Right lobe of liver (tissue), 6 donors: ENCODE data around the gene COX7A1. TPM values are rescaled to one million over a fixed set of nuclear protein-coding genes. Genes with fewer than 3 reads are reported as not detected.
A peak's percentile ranks its signal among the peaks of the same experiment; 100 is the strongest.
"Not testable (repeated sequence)": the region's sequence is repeated elsewhere in the genome, so short reads cannot be mapped to it uniquely, and the experiment has no call there.

Source experiments
- ATAC-seq, 4 donors: fragments of 200-7000 bp; cut with Tn5 transposase; one replicate each; pipeline ENCODE4 v1.9.1; 2020; ENCODE audit warnings: mild to moderate bottlenecking in 4 of 4, moderate library complexity in 4 of 4
- DNase-seq, 3 donors: peaks; one replicate each; pipeline ENCODE4 v3.0.0-alpha.2; 2020
- H3K27ac ChIP-seq, 3 donors: fragments of 200-600 bp; one replicate each; pipeline ENCODE4 v1.8.0; 2022
- H3K27me3 ChIP-seq, 2 donors: fragments of 200-600 bp; one replicate each; pipeline ENCODE4 v1.8.0; 2022
- H3K36me3 ChIP-seq, 4 donors: fragments of 200-600 bp; sonication (generic) in 1 of 4; one replicate each; pipeline versions ENCODE4 v1.5.1 to v1.8.0; 2017 to 2022; ENCODE audit warnings: control low read depth in 1 of 4
- H3K4me1 ChIP-seq, 4 donors: fragments of 200-600 bp; sonication (generic) in 1 of 4; one replicate each; pipeline versions ENCODE4 v1.5.1 to v1.8.0; 2017 to 2022; ENCODE audit warnings: control low read depth in 1 of 4
- H3K4me3 ChIP-seq, 3 donors: fragments of 200-600 bp; one replicate each; pipeline ENCODE4 v1.8.0; 2022
- H3K9me3 ChIP-seq, 4 donors: fragments of 200-600 bp; sonication (generic) in 1 of 4; one replicate each; pipeline versions ENCODE4 v1.5.1 to v1.8.0; 2017 to 2022; ENCODE audit warnings: control low read depth in 1 of 4
- POLR2A ChIP-seq: fragments of 450-650 bp; IDR thresholded peaks from one replicate; pipeline ENCODE4 v1.6.1; 2017; ENCODE audit warnings: antibody characterized with exemption, mild to moderate bottlenecking
- WGBS: methylation state at CpG from one replicate; pipeline ENCODE4 v1.1.6; 2018; ENCODE audit warnings: low coverage, low lambda C conversion rate; ENCODE audit not compliant: insufficient coverage; ENCODE audit errors: missing lambda C conversion rate; 5-methylcytosine and 5-hydroxymethylcytosine counted together
- intact Hi-C, 2 donors: fragments of 100-400 bp; cut with DNase I; formaldehyde crosslinking; loops; one replicate each; pipeline versions ENCODE4 v1.11.2 to v1.14.1; 2022
- total RNA-seq, 6 experiments: library from RNA; depleted of rRNA in 2 of 6; stranded (reverse); fragments of >200 nt in 2 of 6; fragmentation: NEBNext Ultra II Directional in 3 of 6; extraction: Animal tissue kit (Norgen Biotek cat#: 25700) in 3 of 6; gene quantifications; one replicate each; pipeline versions ENCODE4 v1.1.0 to v1.2.4, GENCODE V29; 2016 to 2023
- TF ChIP-seq, protein P1 (sequence below), 4 donors: fragments of 200-600 bp in 3 of 4; fragments of 450-650 bp in 1 of 4; IDR thresholded peaks; one replicate each; pipeline versions ENCODE4 v1.5.1 to v1.8.0; 2016 to 2022; ENCODE audit warnings: antibody characterized with exemption in 4 of 4, mild to moderate bottlenecking in 2 of 4
- donor health status: DM: no; HTN: yes; CAD: no.
- donor health status: DM: no; HTN: no; CAD: no.
- donor health status: DM: no; HTN: no; CAD: no.
- donor health status: DM: no; HTN: yes; CAD: no.
- donor health status: DM: no; HTN: yes; CAD: no.

The COX7A1 gene
- total RNA-seq, 6 experiments from 2014 or later: 1.0 to 6.2 (median 3.8) TPM

DNA sequence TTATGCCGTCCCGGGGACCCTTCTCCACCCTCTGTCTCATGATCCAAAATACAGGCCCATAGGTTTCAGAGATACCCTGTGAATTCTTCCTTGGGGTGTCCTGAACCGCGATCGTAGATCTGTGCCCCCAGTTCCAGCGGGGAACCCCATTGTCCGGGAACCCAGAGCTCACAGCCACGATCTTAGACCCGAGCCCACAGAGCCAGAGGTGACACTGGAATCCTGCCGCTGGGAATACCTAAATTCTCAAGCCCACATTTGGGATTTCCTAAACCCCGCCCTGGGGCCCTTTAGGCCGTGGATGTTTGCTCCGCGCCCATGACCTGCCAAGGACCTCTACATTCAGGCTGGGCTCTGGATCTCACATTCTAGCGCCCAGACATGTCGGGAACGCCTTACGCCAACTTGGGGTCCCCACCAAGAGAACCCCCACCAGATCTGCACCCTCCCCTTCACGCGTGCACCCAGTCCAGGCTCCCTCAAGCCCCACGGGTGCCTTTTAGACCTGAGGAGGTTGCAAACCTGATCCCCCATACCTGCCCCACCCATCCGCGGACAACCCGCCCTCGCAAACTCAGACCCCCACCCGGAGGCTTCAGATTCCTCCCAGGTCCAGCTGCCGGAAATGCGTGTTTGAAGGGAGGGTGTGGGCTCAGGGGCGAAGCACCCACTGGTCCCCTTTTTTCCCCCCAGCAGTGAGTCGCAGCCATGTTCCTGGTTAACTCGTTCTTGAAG, 11.8 kb downstream of the COX7A1 start:
- 0% methylated on average over 18 of the region's 31 CpGs for WGBS
- DNase-seq (peak; percentile 45 to 65 (median 64)), ATAC-seq (peak; percentile 2 to 32 (median 10))
- TF ChIP-seq POLR2A: no peak
- TF ChIP-seq, protein P1, sequence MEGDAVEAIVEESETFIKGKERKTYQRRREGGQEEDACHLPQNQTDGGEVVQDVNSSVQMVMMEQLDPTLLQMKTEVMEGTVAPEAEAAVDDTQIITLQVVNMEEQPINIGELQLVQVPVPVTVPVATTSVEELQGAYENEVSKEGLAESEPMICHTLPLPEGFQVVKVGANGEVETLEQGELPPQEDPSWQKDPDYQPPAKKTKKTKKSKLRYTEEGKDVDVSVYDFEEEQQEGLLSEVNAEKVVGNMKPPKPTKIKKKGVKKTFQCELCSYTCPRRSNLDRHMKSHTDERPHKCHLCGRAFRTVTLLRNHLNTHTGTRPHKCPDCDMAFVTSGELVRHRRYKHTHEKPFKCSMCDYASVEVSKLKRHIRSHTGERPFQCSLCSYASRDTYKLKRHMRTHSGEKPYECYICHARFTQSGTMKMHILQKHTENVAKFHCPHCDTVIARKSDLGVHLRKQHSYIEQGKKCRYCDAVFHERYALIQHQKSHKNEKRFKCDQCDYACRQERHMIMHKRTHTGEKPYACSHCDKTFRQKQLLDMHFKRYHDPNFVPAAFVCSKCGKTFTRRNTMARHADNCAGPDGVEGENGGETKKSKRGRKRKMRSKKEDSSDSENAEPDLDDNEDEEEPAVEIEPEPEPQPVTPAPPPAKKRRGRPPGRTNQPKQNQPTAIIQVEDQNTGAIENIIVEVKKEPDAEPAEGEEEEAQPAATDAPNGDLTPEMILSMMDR (IDR thresholded peaks at IDR 0.05): no peak
- Histone ChIP-seq H3K4me3 (peak overlapping the region; percentile 75 to 86 (median 76)), H3K9me3 (no peaks in the 10 kb centered on the region), H3K4me1 (peaks cover 0 to 23% (median 1%) of the 10 kb centered on the region in 4 donors), H3K27ac (peak overlapping the region; percentile 92 to 97 (median 94)), H3K36me3 (peaks cover 0 to 30% (median 18%) of the 10 kb centered on the region in 4 donors), H3K27me3 (no peaks in the 10 kb centered on the region)
- intact Hi-C loops: no loop called here

DNA sequence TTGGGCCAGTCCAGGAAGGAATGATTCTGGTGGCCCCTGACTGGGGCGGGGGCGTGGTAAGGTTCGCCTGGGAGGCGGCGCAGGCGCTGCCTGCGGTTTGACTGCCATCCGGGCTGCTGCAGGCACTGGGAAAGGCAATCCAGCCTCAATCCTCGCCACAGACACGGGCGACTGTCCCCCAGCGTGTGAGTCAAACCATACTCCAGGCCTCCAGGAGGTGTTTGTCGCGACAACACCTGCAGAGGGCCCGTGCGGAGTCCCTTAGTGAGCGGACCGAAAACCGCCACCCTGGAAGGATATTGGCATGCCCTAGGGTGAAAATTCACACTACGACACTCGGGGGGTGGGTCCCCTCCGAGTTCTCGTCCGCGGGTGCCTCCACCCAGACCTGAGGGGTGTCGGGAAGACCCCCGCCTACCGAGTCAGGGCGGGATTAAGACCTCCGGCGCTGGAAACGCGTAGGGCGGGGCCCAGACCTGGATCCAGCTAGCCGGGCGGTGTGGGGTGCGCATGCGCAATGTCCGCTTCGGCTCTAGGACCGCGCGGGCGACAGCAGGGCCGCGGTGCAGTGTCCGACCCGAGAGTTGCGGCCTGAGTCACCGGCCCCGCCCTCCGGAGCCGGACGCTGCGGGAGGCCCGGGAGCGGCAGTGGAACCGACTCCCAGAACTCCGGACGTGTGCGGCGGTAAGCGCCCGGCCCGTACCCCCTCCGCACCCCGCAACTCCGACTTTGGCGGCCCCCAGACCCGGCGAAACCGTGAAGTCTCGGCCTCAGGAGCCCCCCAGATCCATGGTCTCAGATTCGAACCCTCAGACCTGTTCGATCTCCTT, 12.6 kb downstream of the COX7A1 start, which contains the start of gene CAPNS1:
TSS of gene CAPNS1 (plus strand) at position 594 of the 831 bp plus-strand sequence. CDS start 946 bp downstream, outside the sequence.
- WGBS: 0% methylated on average over 10 of the region's 75 CpGs
- ATAC-seq (peak; percentile 84 to 93 (median 88)), DNase-seq (peak; percentile 99)
- TF ChIP-seq, protein P1 (IDR thresholded peaks at IDR 0.05): peak in 1 of 4 donors; percentile 13
- TF ChIP-seq POLR2A: peak; percentile 97
- no peaks in the 10 kb centered on the region for H3K9me3 ChIP-seq
- H3K4me1 ChIP-seq: peaks cover 0 to 23% (median 1%) of the 10 kb centered on the region in 4 donors
- H3K4me3 ChIP-seq: peak within 1 kb of the TSS; percentile 75 to 86 (median 76)
- intact Hi-C loops: no loop called here
- H3K27me3 ChIP-seq: no peaks in the 10 kb centered on the region
- H3K36me3 ChIP-seq: peaks cover 0 to 22% (median 16%) of the 10 kb centered on the region in 4 donors
- H3K27ac ChIP-seq: peak within 1 kb of the TSS; percentile 92 to 97 (median 94)

GRCh38 chr19:36139120-36139472, 13.2 kb downstream of the COX7A1 start:
- DNase-seq: no peak
- ATAC-seq: no peak
- peaks cover 0 to 23% (median 1%) of the 10 kb centered on the region in 4 donors for H3K4me1 ChIP-seq
- intact Hi-C loops: no loop called here
- peak overlapping the region; percentile 75 to 86 (median 76) for H3K4me3 ChIP-seq
- H3K9me3 ChIP-seq: no peaks in the 10 kb centered on the region
- TF ChIP-seq POLR2A: no peak
- TF ChIP-seq, protein P1 (IDR thresholded peaks at IDR 0.05): no peak
- H3K27me3 ChIP-seq: no peaks in the 10 kb centered on the region
- H3K27ac ChIP-seq: peak overlapping the region; percentile 92 to 97 (median 94)
- 56% methylated on average over 7 of the region's 7 CpGs for WGBS
- peaks cover 0 to 16% (median 10%) of the 10 kb centered on the region in 4 donors for H3K36me3 ChIP-seq

GRCh38 chr19:36136964-36137686, 15.1 kb downstream of the COX7A1 start:
- Histone ChIP-seq H3K27ac (peak overlapping the region in 2 of 3 donors; percentile 45 to 49), H3K4me3 (peak overlapping the region in 1 of 3 donors; percentile 7), H3K36me3 (no peaks in the 10 kb centered on the region), H3K9me3 (no peaks in the 10 kb centered on the region), H3K4me1 (peaks cover 0 to 23% (median 1%) of the 10 kb centered on the region in 4 donors), H3K27me3 (no peaks in the 10 kb centered on the region)
- intact Hi-C loops: no loop called here
- TF ChIP-seq POLR2A: no peak
- TF ChIP-seq, protein P1 (IDR thresholded peaks at IDR 0.05): no peak
- DNase-seq (peak; percentile 79 to 85 (median 80)), ATAC-seq (peak; percentile 2 to 64 (median 48))
- 63% methylated on average over 11 of the region's 12 CpGs for WGBS

DNA sequence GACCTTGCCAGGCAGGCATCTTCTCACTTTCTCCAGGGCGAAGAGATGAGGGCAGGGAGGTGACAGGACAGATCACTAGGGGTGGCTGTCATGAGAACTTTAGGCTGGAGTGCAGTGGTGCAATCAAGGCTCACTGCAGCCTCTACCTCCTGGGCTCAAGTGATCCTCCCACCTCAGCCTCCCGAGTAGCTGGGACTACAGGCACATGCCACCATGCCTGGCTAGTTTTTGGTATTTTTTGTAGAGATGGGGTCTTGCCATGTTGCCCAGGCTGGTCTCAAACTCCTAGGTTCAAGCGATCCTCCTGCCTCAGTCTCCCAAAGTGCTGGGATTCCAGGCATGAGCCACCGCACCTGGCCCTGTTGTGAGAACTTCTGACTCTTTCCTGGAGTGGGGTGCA, 17.4 kb downstream of the COX7A1 start:
- WGBS: no CpG with 5 or more reads among the region's 4 CpGs
- DNase-seq: peak in 1 of 3 donors; percentile 5
- ATAC-seq, H3K4me3 ChIP-seq, intact Hi-C loops, H3K36me3 ChIP-seq, H3K9me3 ChIP-seq, H3K27ac ChIP-seq, H3K27me3 ChIP-seq: not testable (repeated sequence)
- peaks cover 0 to 17% (median 1%) of the 10 kb centered on the region in 4 donors for H3K4me1 ChIP-seq

DNA sequence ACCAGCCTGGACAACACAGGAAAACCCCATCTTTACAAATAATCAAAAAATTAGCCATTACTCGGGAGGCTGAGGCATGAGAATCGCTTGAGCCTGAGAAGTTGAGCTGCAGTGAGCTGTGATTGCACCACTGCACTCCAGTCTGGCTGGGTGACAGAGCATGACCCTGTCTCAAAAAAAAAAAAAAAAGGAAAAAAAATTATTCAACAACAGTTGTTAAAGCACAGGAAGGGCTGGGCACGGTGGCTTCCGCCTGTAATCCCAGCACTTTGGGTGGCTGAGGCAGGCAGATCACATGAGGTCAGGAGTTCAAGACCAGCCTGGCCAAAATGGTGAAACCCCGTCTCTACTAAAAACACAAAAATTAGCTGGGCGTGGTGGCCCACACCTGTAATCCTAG, 21.0 kb downstream of the COX7A1 start:
- ATAC-seq, H3K36me3 ChIP-seq, H3K27ac ChIP-seq, intact Hi-C loops, H3K9me3 ChIP-seq, DNase-seq, H3K4me3 ChIP-seq, H3K27me3 ChIP-seq: not testable (repeated sequence)
- peaks cover 0 to 11% (median 0%) of the 10 kb centered on the region in 4 donors for H3K4me1 ChIP-seq
- 62% methylated on average over 5 of the region's 6 CpGs for WGBS
